ENCODE data around the gene ZNF860. TPM values are rescaled to one million over a fixed set of nuclear protein-coding genes. Genes with fewer than 3 reads are reported as not detected.

Gene ZNF860
- total RNA-seq, 1 donor from 2014 or later: 0.10 TPM

DNA sequence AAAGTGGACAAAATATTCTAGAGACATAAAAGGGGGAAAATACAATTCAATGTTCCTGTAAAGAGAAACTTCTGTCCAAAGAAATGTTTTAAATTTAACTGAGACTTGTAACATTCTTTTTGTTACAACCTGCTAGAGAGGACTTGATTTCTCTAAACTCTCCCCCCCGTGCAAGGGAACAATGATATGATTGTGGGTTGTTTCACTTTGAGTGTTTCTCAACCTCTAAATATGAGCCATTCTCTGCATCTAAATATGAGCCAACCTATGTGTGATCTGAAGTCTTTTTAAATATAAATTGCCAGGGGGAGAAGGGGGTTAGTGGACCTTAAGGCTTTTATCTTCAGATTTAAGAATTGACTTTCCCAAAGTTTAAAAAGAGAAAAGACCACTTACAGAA is 14.6 kb downstream of the ZNF860 start:
- intact Hi-C loops (cut with micrococcal nuclease): no loop called here

- intact Hi-C loops (cut with micrococcal nuclease): no loop called here
Observed at GRCh38 chr3:31997500-31997899, 15.9 kb downstream of the ZNF860 start.

- intact Hi-C loops (cut with micrococcal nuclease): no loop called here
Observed at GRCh38 chr3:31999907-32000439, 18.4 kb downstream of the ZNF860 start.

GRCh38 chr3:32000877-32001276 is 19.3 kb downstream of the ZNF860 start:
- intact Hi-C loops (cut with micrococcal nuclease): no loop called here

DNA sequence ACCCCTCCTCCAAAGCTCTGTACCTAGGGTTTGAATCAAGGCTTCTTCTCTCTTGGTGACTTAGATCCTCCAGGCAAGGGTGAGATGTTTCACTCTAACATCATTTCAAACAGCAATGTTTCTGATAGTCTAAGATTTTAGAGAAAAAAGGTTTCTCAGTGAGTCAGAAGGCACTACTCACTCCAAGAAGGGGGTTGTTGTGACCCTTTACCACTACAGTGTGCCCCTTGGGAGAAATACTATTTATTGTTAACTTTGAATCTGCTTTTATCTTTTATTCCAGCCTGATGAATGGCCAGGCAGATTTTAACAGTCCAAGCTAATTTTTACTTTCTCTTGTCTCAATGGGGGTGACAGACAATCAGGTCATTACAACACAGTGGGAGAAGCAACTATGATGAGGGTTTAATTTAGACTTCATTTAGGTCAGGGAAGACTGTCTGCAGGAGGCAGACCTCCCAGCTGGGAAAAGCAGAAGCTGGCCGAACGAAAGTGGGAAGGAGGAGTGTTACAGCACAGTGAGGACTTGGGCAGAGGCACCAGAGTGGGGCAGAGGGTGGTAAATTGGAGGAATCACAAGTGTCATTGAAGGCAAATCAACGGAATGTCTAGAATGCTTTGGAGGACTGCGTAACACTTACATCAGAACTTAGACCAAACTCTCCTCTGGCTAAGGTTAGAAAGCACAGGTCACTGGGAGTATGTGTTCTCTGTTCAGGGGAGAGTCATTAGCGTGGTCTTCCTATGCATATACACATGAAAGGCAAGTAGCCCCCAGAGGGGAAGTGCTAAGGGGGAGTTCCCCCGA is 21.2 kb downstream of the ZNF860 start:
- intact Hi-C loops (cut with micrococcal nuclease): no loop called here

DNA sequence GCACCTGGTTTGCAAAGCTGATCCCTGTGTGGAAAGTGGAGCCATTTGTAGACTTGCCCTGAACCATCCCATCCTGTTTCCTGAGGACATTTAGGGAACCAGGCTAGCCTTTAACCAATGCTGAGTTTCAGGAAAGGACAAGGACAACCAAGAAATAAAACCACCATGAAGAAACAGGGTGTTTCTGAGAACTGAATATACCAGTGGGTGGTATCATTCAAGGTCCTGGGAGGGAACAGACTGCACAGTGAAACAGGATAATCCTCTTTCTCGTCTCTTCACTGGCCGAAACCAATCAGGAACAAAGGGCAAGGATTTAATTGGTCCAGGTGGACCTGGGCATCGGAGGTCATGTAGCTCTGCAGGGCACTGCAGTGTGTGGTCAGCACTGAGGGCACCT is 21.8 kb downstream of the ZNF860 start:
- intact Hi-C loops (cut with micrococcal nuclease): no loop called here

DNA sequence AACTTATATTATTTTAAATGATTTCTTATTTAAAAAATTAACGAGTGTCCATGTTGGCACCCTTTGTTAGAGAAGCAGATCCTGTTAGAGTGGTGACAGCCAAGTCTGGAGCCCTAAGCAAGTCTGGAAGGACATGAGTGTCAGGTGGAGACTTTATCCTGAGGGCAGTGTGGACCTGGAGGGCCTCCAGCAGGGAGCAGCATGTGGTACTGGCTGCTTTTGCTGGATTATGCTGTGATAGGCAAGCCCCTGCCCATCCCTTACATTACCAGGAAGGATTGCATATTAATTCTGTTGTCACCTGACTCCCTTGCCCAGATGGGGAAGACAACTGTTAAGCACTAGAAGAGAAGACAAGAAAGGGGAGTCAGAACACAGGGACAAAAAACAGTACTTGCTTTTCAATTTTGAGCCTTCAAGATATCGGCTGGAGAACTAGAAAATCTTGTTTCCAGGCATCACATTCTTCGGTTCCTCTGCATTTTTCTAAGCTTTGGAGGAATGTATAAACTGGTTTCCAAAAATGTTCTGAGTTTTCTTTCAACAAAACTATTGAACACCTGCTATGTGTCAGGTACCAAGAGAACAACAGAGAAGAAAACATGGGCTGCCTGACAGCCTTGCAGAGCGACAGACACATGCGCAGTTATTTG is 22.7 kb downstream of the ZNF860 start:
- intact Hi-C loops (cut with micrococcal nuclease): no loop called here

GRCh38 chr3:32009101-32009500 is 27.6 kb downstream of the ZNF860 start:
- intact Hi-C loops (cut with micrococcal nuclease): no loop called here

- intact Hi-C loops (cut with micrococcal nuclease): loop anchor here (10.0 kb wide), 1 partner anchor 655 kb away; no protein-coding TSS in a partner anchor
Observed at GRCh38 chr3:32009957-32010356, 28.4 kb downstream of the ZNF860 start.

DNA sequence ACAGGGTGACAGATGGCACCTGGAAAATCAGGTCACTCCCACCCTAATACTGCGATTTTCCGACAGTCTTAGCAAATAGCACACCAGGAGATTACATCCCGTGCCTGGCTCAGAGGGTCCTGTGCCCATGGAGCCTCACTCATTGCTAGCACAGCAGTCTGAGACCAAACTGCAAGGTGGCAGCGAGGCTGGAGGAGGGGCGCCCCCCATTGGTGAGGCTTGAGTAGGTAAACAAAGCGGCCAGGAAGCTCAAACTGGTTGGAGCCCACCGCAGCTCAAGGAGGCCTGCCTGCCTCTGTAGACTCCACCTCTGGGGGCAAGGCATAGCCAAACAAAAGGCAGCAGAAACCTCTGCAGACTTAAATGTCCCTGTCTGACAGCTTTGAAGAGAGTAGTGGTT is 29.1 kb downstream of the ZNF860 start:
- intact Hi-C loops (cut with micrococcal nuclease): loop anchor here (10.0 kb wide), 1 partner anchor 654 kb away; no protein-coding TSS in a partner anchor

- intact Hi-C loops (cut with micrococcal nuclease): loop anchor here (10.0 kb wide), 1 partner anchor 649 kb away; no protein-coding TSS in a partner anchor
Observed at GRCh38 chr3:32015638-32016037, 34.1 kb downstream of the ZNF860 start.

DNA sequence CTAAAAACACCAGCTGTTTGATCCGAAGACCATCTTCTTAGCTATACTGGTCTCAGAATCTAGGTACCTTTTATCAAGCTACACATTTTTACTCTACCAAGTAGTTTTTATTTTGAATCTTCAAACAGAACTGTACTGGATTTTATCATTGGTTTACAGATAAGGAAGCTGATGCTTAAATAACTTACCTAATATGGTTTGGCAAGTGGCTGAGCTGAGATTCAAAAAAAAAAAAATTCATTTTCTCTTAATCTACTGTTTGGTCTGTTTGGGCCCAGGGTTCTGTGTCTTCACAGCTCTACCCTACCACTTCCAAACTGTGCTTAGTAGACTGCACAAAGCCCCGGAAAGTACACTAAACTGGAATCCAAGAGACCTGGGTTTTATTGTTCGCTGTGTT is 35.7 kb downstream of the ZNF860 start:
- intact Hi-C loops (cut with micrococcal nuclease): loop anchor here (10.0 kb wide), 1 partner anchor 648 kb away; no protein-coding TSS in a partner anchor

DNA sequence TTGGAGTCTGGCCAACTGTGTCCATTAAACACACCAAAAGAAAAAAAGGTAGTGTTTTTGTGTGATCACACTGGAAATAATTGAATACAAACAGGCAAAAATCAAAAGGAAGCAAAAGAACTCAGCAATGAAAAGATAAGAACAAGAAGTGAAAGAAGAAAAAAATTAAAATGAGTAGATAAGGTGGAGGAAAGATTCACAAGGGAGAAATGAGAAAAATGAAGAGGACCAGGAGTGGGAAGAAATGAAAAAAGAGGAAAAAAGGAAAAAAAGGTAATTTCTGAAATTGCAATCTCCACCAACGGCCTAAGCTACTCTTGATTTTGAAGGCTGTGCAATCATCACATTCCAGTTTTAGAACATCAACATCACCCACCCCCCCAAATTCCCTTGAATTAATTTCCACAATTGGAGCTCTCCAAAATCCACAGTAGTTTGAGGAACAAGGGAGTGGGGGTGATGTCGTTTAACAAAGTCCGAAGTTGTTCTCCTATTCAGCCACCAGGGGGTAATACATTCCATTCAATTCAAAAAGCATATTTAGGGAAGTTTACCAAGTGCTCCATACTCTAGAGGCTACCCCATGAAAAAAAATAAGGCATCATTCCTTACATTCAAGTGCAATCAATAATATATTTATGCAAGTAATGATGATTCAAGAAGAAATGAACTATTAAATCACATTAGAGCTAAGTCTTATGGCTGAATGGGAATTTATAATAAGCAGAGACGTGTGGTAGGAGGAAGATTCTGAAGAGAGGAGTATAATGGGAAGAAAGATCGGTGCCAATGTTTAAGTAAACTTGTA is 37.4 kb downstream of the ZNF860 start:
- intact Hi-C loops (cut with micrococcal nuclease): loop anchor here (1.0 to 10.0 kb wide), 6 partner anchors 87 to 646 kb away; partner anchors contain the start of gene GPD1L

DNA sequence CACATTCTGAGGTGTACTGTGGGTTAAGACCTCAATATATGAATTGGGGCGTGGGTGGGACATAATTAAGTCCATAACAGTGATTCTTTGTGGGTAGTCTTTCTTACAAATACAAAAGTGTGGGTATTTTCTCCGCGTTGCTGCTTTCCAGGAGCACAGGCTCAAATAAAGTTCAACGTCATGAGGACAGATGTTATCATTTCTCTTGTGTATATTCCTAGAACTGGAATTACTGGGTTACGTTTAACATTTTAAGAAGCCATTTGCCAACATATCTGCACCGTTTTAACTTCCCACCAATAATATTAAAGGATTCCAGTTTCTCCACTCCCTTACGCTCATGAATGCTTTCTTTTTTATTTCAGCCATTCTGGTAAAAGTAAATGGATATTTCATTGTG is 39.6 kb downstream of the ZNF860 start:
- intact Hi-C loops (cut with micrococcal nuclease): no loop called here

GRCh38 chr3:32021748-32022147 is 40.2 kb downstream of the ZNF860 start:
- intact Hi-C loops (cut with micrococcal nuclease): no loop called here

DNA sequence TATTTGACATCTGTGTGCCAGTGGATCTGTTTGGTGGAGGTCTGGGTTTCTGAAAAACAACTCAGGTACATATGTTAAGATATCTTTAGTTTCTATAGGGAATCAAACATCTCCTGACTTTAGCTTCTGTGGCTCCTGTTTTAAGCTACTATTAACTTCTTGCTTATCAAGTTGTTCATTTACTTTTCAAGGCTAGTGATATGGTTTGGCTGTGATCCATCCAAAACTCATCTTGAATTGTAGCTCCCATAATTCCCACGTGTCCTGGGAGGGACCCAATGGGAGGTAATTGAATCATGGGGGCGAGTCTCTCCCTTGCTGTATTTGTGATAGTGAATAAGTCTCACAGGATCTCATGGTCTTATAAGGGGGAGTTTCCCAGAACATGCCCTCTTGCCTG is 41.4 kb downstream of the ZNF860 start:
- intact Hi-C loops (cut with micrococcal nuclease): no loop called here

DNA sequence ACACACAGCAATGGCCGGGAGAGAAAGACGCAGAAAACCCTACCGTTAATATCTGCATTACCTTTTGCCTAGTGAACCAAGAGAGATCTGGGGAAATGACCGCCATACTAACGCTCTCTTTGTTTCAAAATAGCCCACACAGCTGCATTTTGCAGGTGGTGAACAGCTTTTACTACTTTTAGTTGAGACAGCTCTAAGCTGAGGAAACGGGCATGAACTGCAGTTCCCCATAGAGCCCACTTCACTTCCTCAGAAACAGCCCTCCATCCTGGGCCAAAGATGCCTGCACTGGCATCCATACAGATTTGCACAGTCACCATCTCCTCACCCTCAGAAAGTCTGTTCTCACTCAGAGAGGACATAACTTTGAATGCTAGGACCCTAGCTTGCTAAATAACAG is 45.0 kb downstream of the ZNF860 start:
- intact Hi-C loops (cut with micrococcal nuclease): no loop called here

DNA sequence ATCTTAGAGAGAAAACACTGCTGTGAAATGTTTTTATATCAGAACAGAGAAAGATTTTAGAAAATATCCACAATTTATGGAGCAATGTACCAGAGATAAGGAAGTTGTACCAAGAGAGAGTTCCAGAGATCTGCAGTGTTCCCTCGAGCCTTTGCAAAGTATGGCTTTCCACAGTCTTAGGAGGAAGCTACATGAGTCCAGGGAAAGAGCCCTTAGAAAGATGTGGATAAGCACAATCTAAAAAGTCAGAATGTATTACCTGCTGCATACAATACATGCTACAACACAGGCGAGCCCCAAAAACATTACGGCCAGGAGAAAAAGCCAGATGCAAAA is 56.4 kb downstream of the ZNF860 start:
- intact Hi-C loops (cut with micrococcal nuclease): no loop called here

DNA sequence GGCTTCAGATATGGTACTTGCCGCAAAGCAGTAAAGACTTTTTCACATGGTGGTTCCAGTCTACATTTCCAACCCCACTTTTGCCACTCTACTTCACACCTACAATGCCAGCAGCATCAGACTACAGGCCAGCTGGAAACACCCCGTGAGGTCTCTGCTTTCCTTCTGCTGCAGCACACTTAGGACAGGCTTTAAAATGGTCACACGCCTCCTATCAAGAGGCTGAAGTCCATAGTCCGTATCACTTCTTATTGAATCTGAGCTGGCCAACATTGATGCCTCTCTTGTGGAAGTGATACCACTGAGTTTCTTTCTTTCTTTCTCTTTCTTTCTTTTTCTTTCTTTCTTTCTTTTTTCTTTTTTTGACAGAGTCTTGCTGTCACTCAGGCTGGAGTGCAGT is 59.8 kb downstream of the ZNF860 start:
- intact Hi-C loops (cut with micrococcal nuclease): no loop called here
